HG02623 (cell line): Measurements from ENCODE around the gene A1BG.

Source experiments
- ATAC-seq: cut with Tn5 transposase; IDR thresholded peaks from one replicate; pipeline ENCODE4 v1.9.1; 2021; ENCODE audit warnings: moderate library complexity; ENCODE audit not compliant: unreplicated experiment

The A1BG gene

GRCh38 chr19:58352760-58353671, at the start of gene A1BG:
A1BG (minus strand) TSS chr19:58353492; CDS start chr19:58353437, 55 bp downstream.
- ATAC-seq, result no peak

- no peak for ATAC-seq
These were observed 48.6 kb upstream of the A1BG start for GRCh38 chr19:58401840-58402421.

- ATAC-seq, result peak; percentile 95
These were observed 47.9 kb upstream of the A1BG start for GRCh38 chr19:58400916-58401839.

GRCh38 chr19:58400316-58400915, 47.1 kb upstream of the A1BG start:
- ATAC-seq, result no peak

- ATAC-seq, result no peak
These were observed 46.6 kb upstream of the A1BG start for GRCh38 chr19:58399903-58400302.

GRCh38 chr19:58398545-58398944, 45.3 kb upstream of the A1BG start:
- no peak for ATAC-seq

GRCh38 chr19:58398087-58398486, 44.8 kb upstream of the A1BG start:
- no peak for ATAC-seq

- ATAC-seq, result no peak
These were observed 44.3 kb upstream of the A1BG start for GRCh38 chr19:58397533-58398037.

- ATAC-seq, result no peak
These were observed 43.6 kb upstream of the A1BG start for GRCh38 chr19:58396691-58397532.

GRCh38 chr19:58395979-58396627, 42.8 kb upstream of the A1BG start:
- ATAC-seq, result no peak

GRCh38 chr19:58395220-58395978, 42.1 kb upstream of the A1BG start, which contains the start of gene RNF225:
RNF225 (plus strand) TSS chr19:58395656; CDS start chr19:58396090, 434 bp downstream.
- no peak for ATAC-seq

GRCh38 chr19:58394821-58395219, 41.5 kb upstream of the A1BG start:
- no peak for ATAC-seq

- no peak for ATAC-seq
These were observed 40.4 kb upstream of the A1BG start for GRCh38 chr19:58393725-58394033.

- no peak for ATAC-seq
These were observed 39.8 kb upstream of the A1BG start for GRCh38 chr19:58392945-58393724.

GRCh38 chr19:58388175-58388526, 34.9 kb upstream of the A1BG start:
- no peak for ATAC-seq

GRCh38 chr19:58387338-58388174, 34.3 kb upstream of the A1BG start:
- ATAC-seq, result no peak
